ENCODE results near the gene GAS5.

DNA sequence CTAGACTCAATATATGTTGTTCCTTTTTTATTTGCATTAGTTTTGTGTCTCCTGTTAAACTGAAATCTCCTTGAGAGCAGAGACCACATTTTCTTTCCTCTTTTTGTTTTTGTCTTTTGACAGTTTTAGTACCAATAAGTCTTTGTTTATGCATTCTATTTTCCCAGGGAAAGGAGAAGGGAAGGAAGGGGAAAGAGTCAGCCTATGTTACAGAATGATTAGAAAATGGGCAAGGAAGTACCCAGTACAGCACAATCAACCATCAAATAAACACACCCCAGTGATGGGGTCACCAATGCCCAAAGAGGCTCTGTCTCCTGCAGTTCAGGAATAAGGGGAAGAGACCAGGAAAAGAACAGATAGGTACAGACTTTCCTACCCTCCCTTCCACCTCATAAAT is 10.5 kb upstream of the GAS5 start:
- TF ChIP-seq, protein P1, sequence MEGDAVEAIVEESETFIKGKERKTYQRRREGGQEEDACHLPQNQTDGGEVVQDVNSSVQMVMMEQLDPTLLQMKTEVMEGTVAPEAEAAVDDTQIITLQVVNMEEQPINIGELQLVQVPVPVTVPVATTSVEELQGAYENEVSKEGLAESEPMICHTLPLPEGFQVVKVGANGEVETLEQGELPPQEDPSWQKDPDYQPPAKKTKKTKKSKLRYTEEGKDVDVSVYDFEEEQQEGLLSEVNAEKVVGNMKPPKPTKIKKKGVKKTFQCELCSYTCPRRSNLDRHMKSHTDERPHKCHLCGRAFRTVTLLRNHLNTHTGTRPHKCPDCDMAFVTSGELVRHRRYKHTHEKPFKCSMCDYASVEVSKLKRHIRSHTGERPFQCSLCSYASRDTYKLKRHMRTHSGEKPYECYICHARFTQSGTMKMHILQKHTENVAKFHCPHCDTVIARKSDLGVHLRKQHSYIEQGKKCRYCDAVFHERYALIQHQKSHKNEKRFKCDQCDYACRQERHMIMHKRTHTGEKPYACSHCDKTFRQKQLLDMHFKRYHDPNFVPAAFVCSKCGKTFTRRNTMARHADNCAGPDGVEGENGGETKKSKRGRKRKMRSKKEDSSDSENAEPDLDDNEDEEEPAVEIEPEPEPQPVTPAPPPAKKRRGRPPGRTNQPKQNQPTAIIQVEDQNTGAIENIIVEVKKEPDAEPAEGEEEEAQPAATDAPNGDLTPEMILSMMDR (IDR thresholded peaks at IDR 0.05 in 2 of 3, conservative IDR thresholded peaks at IDR 0.05 in 1 of 3; ENCODE audit: control insufficient read depth in 2 of 3, extremely low read depth in 1 of 3, insufficient read depth in 1 of 3, low read depth in 3 of 3, low read length in 3 of 3) = no peak
- no peak for TF ChIP-seq CHD2 (IDR thresholded peaks at IDR 0.05; ENCODE audit: borderline replicate concordance, low read depth, low read length)
- TF ChIP-seq EZH2 (IDR thresholded peaks at IDR 0.05; ENCODE audit: borderline replicate concordance, control insufficient read depth, low read depth, low read length) = no peak

Data from GM12878 (cell line).